GM18909 (cell line): Measurements from ENCODE around the gene RBMY1D.
"Not testable (repeated sequence)": the region's sequence is repeated elsewhere in the genome, so short reads cannot be mapped to it uniquely, and the experiment has no call there.

Experiments
- ATAC-seq: cut with Tn5 transposase; IDR thresholded peaks from one replicate; pipeline ENCODE4 v1.9.1; 2021; ENCODE audit warnings: mild to moderate bottlenecking; ENCODE audit not compliant: unreplicated experiment, poor library complexity

Gene RBMY1D

DNA sequence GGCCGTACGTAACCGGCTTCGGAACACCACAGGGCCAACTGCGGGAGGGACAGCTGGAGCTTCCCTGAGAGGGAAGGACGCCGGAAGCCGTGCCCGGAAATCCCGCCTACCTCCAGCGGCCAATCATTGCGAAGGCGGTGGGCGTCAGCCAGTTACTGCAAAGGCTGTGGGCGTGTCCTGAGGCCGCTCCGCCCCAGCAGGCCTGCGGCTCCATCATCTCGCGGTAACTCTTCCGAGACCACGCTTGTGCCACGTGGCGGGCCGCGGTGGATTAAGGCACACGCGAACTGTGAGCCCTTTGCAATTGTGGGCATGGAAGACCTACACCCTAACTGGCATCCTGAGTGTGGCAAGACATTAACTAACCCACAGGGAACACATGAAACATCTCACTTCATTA is at the start of gene RBMY1D:
Gene RBMY1D, minus strand, starts transcription at position 101 of the 400 bp plus-strand sequence. CDS start 2,013 bp downstream, outside the sequence.
- ATAC-seq = not testable (repeated sequence)

DNA sequence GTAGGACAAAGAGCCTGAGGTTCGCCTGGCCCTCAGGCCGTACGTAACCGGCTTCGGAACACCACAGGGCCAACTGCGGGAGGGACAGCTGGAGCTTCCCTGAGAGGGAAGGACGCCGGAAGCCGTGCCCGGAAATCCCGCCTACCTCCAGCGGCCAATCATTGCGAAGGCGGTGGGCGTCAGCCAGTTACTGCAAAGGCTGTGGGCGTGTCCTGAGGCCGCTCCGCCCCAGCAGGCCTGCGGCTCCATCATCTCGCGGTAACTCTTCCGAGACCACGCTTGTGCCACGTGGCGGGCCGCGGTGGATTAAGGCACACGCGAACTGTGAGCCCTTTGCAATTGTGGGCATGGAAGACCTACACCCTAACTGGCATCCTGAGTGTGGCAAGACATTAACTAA is 23.6 kb upstream of the RBMY1D start, which contains the start of gene RBMY1E:
Gene RBMY1E, minus strand, starts transcription at position 101 of the 400 bp plus-strand sequence. CDS start 1,978 bp downstream, outside the sequence.
- not testable (repeated sequence) for ATAC-seq

DNA sequence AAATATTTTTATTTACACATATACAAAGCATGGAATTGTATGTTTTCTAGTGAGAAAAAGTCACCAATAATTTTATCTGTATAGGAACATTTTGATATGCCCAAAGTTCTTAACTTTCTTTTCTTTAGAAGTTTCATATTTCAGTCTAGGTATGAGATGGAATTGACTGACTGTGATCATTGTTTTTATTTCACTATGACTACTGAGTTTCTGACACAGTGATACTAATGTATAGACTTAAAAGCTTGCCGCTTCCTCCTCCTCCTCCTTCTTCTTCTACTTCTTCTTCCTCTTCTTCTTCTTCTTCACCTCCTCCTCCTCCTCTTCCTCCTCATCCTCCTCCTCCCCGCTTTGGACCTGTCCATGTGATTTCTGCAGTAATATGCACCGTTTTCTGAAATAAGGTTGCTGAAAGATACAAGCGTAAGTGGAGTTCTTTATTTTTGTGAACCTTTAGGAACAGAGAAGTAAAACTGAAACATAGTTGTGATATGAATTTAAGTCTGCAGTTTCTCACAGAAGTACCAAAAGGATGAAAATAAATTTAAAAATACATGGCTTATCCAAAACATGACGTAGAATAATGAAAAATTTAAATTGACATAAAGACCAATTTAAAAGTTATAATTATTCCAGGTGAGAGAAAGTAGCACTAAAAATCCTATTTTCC is 24.8 kb downstream of the RBMY1D start:
- not testable (repeated sequence) for ATAC-seq

DNA sequence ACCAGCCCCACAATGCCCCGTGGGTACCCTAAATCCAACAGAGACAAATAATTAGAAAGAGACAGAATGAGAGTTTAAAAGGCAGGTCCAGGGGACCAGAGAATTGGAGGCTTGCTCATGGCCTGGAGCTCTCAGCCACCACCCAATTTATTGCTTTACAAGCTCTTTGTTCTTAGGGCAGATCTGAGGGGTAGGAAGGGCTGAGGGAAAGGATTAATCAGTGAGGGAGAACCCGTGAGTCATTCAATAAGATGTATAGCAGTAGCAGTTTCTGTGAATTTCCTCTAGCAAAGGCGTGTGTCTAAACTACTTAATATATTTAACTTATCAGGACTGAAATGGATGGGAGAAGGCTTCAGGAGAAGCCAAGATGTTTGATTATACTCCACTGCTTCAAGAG is 48.8 kb downstream of the RBMY1D start:
- no peak for ATAC-seq

DNA sequence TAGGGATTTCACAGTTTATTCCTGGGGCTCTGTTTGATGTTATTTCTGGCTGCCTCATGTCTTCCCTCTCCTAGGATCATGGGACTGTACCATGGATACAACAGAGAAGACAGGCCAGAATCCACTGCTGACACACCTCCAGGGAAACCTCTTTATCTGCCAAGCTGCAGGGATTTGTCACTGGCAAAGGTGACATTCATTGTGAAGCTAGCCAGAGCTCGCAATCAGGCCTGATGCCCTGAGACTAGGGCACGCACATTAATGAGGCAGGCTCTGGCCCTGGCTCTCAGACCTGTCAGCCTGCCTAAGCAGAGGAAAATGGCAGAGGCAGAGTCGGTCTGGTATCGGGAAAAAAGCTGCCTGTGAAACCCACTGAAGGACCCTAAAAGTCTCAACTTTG is 52.2 kb downstream of the RBMY1D start:
- no peak for ATAC-seq

DNA sequence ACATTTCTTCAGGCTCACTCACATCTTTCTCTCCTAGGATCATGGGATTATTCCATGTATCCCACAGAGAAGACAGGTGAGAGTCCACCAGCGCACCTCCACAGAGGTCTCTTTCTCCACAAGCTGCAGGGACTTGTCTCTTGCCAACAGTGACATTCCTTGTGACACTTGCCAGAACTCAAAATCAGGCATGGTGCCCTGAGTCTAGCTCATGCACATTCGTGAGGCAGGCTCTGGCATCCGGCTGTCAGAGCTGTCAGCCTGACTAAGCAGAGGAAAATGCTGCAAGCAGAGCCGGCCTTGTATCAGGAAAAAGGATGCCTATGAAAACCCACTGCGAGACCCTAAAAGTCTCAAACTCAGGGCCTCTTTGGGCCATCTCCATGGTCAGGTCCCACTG is 54.8 kb downstream of the RBMY1D start:
- no peak for ATAC-seq

DNA sequence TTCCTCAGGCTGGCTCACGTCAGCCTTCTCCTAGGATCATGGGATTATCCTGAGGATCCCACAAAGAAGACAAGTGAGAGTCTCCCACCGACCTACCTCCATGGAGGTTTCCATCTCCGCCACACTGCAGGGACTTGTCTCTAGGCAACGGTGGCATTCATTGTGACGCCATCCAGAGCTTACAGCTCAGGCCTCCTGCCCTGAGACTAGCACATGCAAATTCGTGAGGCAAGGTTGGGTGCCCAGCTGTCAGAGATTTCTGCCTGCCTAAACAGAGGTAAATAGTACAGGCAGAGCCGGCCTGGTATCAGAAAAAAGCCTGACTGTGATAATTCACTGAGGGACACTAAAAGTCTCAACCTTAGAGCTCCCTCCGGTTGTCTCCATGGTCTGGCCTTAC is 58.0 kb downstream of the RBMY1D start:
- no peak for ATAC-seq

DNA sequence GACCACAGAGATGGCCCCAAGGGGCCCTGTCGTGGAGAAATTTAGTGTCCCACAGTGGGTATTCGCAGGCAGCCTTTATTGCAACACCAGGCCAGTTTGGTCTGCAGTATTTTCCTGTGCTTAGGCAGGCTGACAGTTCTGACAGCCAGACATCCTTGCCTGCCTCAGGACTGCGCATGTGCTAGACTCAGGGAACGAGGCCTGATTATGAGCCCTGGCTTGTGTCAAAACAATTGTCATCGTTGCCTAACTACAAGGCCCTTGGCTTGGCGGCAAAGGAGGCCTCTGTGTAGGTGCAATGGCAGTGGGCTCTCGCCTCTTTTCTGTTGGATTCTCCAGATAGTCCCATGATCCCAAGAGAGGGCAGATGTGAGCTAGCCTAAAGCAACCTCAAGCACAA is 59.3 kb downstream of the RBMY1D start:
- ATAC-seq = no peak
